ENCODE data around the gene ERC1. TPM values are rescaled to one million over a fixed set of nuclear protein-coding genes. Genes with fewer than 3 reads are reported as not detected.

The ERC1 gene
- total and polyA plus RNA-seq, 2 donors (not counting 3 experiments of a cell fraction or from before 2014, with no cell fraction given) = 11.7 to 66.1 TPM

GRCh38 chr12:1222858-1223639 lies 232.0 kb downstream of the ERC1 start:
- no peaks in the 10 kb centered on the region for H3K9me3 ChIP-seq (replicated peaks; ENCODE audit: control insufficient read depth, insufficient read depth, low read length)
- no peaks in the 10 kb centered on the region for H4K20me1 ChIP-seq (replicated peaks; ENCODE audit: control insufficient read depth, extremely low read depth, insufficient read depth, low read length)
- TF ChIP-seq POLR2AphosphoS5 (IDR thresholded peaks at IDR 0.05; ENCODE audit: insufficient read depth, low read depth, low read length) = no peak
- TF ChIP-seq POLR2A (IDR thresholded peaks at IDR 0.05; ENCODE audit: low read depth, low read length) = no peak
- no peak for TF ChIP-seq MAX (IDR thresholded peaks at IDR 0.05; ENCODE audit: insufficient read depth, insufficient read length)
- TF ChIP-seq CTCF (IDR thresholded peaks at IDR 0.05; ENCODE audit: extremely low read depth in 1 of 2, insufficient read depth in 1 of 2, low read depth in 1 of 2, low read length in 2 of 2) = no peak
- TF ChIP-seq EZH2 (IDR thresholded peaks at IDR 0.05; ENCODE audit: borderline replicate concordance, low read depth, low read length, severe bottlenecking) = no peak
- no peak for TF ChIP-seq GATA2 (IDR thresholded peaks at IDR 0.05; ENCODE audit: insufficient read depth, insufficient read length, low read depth, low read length)
- POLR2A ChIA-PET = no interaction called here
- CTCF ChIA-PET = no interaction called here
- no peaks in the 10 kb centered on the region for H3K36me3 ChIP-seq (ENCODE audit: control insufficient read depth in 2 of 2, extremely low read depth in 1 of 2, insufficient read depth in 2 of 2, low read length in 2 of 2)
- no peak overlapping the region for H3K9ac ChIP-seq (replicated peaks; ENCODE audit: extremely low read depth, insufficient read depth, low read length)
- no peaks in the 10 kb centered on the region for H3K79me2 ChIP-seq (ENCODE audit: control insufficient read depth, insufficient read depth, low read length)
- H3K27ac ChIP-seq (ENCODE audit: insufficient read depth, low read depth, low read length) = no peak overlapping the region
- dilution Hi-C loops (cut with MboI; ENCODE audit: extremely low pct_ligation_motif_present, low sequenced_read_pairs) = no loop called here
- peaks cover 6% of the 10 kb centered on the region for H3K4me1 ChIP-seq (ENCODE audit: control insufficient read depth, extremely low read depth, insufficient read depth, low read length)
- no peak overlapping the region for H3K4me2 ChIP-seq (ENCODE audit: insufficient read depth, low read length)
- H3K9me1 ChIP-seq (replicated peaks; ENCODE audit: control insufficient read depth, extremely low read depth, insufficient read depth, low read length) = no peaks in the 10 kb centered on the region
- H2AFZ ChIP-seq (ENCODE audit: low read depth, low read length) = no peak overlapping the region
- no peak for DNase-seq (ENCODE audit: low read depth, low spot score)
- FAIRE-seq = no peak
- H3K27me3 ChIP-seq (ENCODE audit: control insufficient read depth in 2 of 2, insufficient read depth in 2 of 2, low read length in 2 of 2) = no peaks in the 10 kb centered on the region
- BruUV-seq (replicated peaks) = no TSS peak
- intact Hi-C loops (cut with micrococcal nuclease) = no loop called here
- H3K4me3 ChIP-seq (replicated peaks in 1 of 3; ENCODE audit: insufficient read depth in 1 of 3, low read depth in 1 of 3, low read length in 3 of 3) = no peak overlapping the region
